Stimulated activated CD4-positive, alpha-beta T cell treated with anti-CD3 and anti-CD28 coated beads, Interleukin-1b, Interleukin-23, amount 100 ng/mL, for 24 hours (primary cell): ENCODE data around the gene PTPA.

Experiments
- DNase-seq, 4 experiments: peaks; one replicate each; pipeline ENCODE4 v3.0.0-alpha.2; 2020; ENCODE audit warnings: low read depth in 4 of 4, low spot score in 1 of 4

The PTPA gene

GRCh38 chr9:129110740-129111527, at the start of gene PTPA, which contains the start of gene CRAT:
Gene PTPA (plus strand): TSS chr9:129111415. CDS start chr9:129111601, 186 bp downstream.
Gene CRAT (minus strand): TSS chr9:129110793. CDS start chr9:129110509, 284 bp downstream.
- DNase-seq = peak; percentile 86 to 98 (median 96)

GRCh38 chr9:129063061-129063460, 48.2 kb upstream of the PTPA start:
- no peak for DNase-seq

DNA sequence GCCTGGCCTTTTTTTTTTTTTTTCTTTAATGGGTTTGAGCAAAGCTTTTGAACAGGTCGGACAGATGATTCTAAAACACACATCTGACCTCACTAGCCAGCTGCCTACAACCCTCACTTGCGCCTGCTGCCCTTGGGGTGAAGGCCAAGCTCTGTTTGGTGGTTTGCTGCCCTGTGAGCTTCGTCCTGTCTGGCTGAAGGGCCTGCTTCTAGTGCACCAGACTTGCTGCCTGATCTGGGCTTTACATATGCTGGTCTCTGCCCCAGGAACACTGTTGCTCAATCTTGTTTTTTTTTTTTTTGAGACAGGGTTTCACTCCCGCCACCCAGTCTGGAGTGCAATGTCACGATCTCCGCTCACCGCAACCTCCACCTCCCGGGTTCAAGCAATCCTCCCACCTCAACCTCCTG, 46.7 kb upstream of the PTPA start:
- DNase-seq = no peak

- no peak for DNase-seq
Measured at GRCh38 chr9:129068110-129068509, 43.1 kb upstream of the PTPA start.

- peak in 2 of 4 experiments; percentile 10 to 30 for DNase-seq
Measured at GRCh38 chr9:129068990-129069861, 42.0 kb upstream of the PTPA start.

DNA sequence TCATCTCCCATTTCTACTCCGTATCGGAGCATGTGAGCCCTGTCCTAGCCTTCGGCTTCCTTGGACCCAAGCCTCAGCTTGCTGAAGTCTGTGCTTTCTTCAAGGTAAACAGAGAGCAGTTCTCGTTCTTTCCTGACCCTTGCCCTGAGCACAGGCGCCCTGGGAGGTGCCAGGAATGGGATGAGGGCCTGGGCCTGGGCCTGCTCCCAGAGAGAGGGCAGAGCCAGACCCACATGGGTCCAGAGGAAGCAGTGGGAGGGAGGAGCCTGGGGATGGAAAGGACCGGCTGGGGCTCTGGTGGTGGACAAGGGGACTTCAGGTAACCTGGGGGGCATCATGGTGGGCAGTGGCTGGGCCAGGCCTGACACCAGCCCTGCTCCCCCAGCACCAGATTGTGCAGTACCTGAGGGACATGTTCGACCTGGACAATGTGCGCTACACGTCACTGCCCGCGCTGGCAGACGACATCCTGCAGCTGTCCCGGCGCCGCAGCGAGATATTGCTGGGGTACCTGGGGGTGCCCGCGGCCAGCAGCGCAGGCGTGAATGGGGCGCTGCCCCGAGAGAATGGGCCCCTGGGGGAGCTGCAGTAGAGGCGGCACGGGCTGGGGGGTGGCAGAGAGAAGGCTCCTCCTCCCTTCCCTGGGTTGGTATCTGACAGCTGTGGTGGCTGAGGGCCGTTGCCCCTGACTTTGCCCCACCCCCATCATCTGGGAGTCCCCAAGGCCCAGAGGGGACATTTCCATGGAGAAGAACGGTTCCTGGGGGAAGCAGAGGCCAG, 41.2 kb upstream of the PTPA start:
- no peak for DNase-seq

- DNase-seq = no peak
Measured at GRCh38 chr9:129070696-129071525, 40.3 kb upstream of the PTPA start.

GRCh38 chr9:129071526-129072126, 39.6 kb upstream of the PTPA start:
- DNase-seq = no peak

DNA sequence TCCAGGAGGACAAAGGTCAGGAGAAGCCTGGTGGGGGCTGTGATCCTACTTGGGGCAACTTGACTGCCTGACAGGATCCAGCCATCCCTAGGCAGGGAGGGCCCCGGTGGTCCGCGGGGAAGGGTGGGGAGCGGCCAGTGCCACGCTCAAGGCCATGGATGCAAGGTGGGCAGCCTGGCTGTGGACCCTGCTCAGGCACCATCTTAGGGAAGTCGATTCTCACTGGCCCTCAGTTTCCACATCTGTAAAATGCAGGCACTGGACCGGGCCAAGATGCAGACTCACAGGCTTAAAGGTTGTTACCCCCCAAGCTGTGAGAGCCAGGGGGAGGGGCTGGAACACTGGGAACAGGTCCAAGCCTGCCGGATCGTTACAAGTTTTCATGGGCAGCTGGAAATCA, 39.0 kb upstream of the PTPA start:
- no peak for DNase-seq

GRCh38 chr9:129073404-129073803, 37.8 kb upstream of the PTPA start:
- no peak for DNase-seq

- no peak for DNase-seq
Measured at GRCh38 chr9:129074106-129074505, 37.1 kb upstream of the PTPA start.

GRCh38 chr9:129075996-129076639, 35.1 kb upstream of the PTPA start:
- DNase-seq = no peak

- no peak for DNase-seq
Measured at GRCh38 chr9:129076640-129077037, 34.6 kb upstream of the PTPA start.

DNA sequence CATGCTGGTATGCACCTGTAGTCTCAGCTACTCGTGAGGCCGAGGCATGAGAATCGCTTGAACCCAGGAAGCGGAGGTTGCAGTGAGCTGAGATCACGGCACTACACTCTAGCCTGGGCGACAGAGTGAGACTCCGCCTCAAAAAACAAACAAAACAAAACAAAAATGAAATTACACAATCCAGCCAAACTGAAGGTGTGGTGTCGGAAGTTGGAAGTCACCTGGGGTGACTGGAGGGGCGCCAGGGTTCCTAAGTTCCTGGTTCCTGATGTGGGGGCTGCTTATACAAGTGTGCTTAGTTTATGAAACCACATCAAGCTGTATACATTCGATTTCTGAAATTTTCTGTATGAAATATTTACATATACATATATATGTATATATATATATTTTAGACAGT, 34.0 kb upstream of the PTPA start:
- DNase-seq = no peak

DNA sequence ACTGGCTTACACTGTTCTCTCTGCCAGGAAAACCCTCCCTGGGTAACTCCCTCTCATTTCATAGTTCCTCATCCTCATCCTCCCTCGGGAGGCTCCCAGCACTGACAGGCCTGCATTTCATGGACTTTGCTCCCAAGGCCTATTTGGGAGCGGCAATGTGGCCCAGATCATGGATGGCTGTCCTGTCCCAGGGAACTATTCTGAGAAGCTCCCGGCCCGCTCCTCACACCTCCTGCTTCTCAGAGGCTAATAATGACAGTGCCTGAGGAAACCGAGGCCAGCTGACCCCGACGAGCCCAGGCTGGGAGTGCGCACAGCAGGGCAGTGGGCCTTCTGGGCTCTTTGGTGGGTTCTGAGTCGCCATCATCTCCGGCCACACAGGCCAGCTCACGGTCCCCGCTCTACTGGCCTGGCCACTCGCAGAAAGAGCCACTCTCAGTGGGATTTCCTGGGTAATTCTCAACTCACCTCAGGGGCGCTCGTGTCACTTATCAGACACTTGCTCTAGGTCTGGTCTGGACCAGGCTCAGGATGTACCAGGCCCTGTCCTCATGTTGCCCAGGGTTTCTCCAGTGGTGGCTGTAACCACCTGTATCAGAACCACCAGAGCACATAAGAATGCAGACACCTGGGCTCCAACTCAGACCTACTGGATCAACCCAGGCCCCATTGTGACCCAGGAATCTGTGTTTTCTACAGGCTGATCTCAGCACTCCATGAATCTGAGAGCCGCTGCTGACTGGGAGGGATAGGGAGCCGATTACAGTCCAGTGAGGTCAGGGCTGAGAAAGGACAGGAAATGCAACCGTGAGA, 32.3 kb upstream of the PTPA start:
- DNase-seq = no peak

DNA sequence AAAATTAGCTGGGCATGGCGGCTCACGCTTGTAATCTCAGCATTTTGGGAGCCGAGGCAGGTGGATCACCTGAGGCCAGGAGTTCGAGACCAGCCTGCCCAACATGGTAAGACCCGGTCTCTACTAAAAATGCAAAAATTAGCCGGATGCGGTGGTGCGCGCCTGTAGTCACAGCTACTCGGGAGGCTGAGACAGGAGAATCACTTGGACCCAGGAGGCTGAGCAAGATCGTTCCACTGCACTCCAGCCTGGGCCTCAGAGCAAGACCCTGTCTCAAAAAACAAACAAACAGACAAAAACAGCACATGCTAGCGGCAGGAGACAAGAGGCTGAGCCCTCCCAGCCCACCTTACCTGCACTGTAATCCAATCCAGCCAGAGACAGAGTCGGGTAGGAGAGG, 31.4 kb upstream of the PTPA start:
- no peak for DNase-seq

GRCh38 chr9:129080298-129080600, 31.0 kb upstream of the PTPA start:
- no peak for DNase-seq

- DNase-seq = peak; percentile 92 to 98 (median 94)
Measured at GRCh38 chr9:129080601-129081387, 30.4 kb upstream of the PTPA start, which contains the start of gene DOLPP1. Gene DOLPP1 (plus strand): TSS chr9:129081111. CDS start chr9:129081132, 21 bp downstream.
